Mucosa of rectum (tissue), 2 donors: Measurements from ENCODE around the gene UBALD1.
"Not testable (repeated sequence)": the region's sequence is repeated elsewhere in the genome, so short reads cannot be mapped to it uniquely, and the experiment has no call there.

Source experiments
- H3K27ac ChIP-seq, 2 donors: one replicate each; pipeline ENCODE4 v1.7.0; 2013; ENCODE audit warnings: inconsistent platforms in 2 of 2, low read depth in 2 of 2, low read length in 2 of 2
- H3K27me3 ChIP-seq, 2 donors: one replicate each; pipeline ENCODE4 v1.7.0; 2013; ENCODE audit warnings: low read length in 2 of 2; ENCODE audit not compliant: control insufficient read depth in 2 of 2, insufficient read depth in 2 of 2
- H3K36me3 ChIP-seq, 2 donors: one replicate each; pipeline ENCODE4 v1.7.0; 2013; ENCODE audit warnings: low read length in 2 of 2; ENCODE audit not compliant: control insufficient read depth in 2 of 2, insufficient read depth in 2 of 2
- H3K4me1 ChIP-seq, 2 donors: one replicate each; pipeline ENCODE4 v1.7.0; 2013; ENCODE audit warnings: low read length in 2 of 2, mild to moderate bottlenecking in 1 of 2; ENCODE audit not compliant: control insufficient read depth in 2 of 2, insufficient read depth in 2 of 2
- H3K4me3 ChIP-seq, 2 donors: one replicate each; pipeline ENCODE4 v1.7.0; 2013; ENCODE audit warnings: low read length in 2 of 2
- H3K9ac ChIP-seq, 2 donors: one replicate each; pipeline ENCODE4 v1.7.0; 2013; ENCODE audit warnings: low read length in 2 of 2, low read depth in 1 of 2, mild to moderate bottlenecking in 1 of 2
- H3K9me3 ChIP-seq, 2 donors: one replicate each; pipeline ENCODE4 v1.7.0; 2013; ENCODE audit warnings: low read length in 2 of 2; ENCODE audit not compliant: control insufficient read depth in 2 of 2
- donor health status: healthy.
- donor health status: Normal muscosa, but diverticular disease.

UBALD1 gene

DNA sequence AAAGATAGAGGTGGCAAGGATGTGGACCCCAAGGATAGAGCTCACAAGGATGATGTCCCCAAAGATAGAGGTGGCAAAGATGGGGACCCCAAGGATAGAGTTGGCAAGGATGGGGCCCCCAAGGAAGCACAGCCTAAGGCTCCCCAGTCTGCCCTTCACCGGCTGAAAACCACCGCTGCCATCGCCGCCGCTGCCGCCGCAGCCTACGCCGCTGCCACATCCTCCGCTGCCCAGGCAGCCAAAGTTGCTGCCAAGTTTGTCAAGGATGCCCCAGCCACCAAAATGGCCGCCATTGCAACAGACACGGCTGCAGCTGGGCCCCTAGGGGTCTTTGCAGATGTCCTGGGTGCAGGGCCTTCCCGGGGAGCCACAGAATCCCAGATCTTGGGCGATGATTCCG is 38.7 kb downstream of the UBALD1 start:
- Histone ChIP-seq H3K27ac (no peak overlapping the region), H3K4me3 (no peak overlapping the region), H3K27me3 (no peaks in the 10 kb centered on the region), H3K36me3 (no peaks in the 10 kb centered on the region), H3K9me3 (no peaks in the 10 kb centered on the region), H3K4me1 (no peaks in the 10 kb centered on the region), H3K9ac (no peak overlapping the region)

DNA sequence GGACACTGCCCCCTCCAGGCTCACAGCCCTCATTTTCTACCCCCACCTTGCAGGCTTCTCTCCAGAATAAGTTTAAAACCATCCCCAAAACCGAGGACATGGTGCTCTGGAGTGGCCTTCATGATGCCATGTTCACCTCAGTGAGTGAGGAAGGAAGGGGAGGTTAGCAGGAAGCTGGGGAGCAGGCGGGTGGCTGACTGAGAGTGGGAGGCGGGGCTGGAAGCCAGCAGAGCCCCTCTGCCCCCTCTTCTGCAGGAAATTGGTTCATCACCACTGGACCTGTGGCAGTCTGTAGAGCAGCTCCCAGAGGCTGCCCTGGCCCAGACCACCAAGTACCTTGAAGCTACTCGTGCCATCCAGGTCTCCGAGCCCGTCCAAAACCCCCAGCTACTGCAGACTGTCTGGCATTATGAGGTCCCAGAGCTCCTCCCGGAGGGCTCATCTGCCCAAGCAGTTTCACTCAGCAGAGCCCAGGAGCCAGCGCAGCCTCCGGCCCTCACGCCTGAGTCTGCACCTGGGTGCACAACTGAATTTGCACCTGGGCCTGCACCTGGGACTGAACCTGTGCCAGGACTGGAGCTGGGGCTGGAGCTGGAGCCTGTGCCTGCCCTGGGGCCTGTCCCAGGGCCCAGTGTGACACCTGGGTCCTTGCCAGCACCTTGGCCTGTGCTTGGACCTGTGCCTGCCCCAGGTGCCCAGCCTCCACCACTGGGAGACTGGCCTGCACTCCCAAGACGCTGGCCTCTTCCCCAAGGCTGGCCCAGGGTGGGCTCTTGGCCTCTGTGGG is 39.6 kb downstream of the UBALD1 start:
- no peak overlapping the region for H3K9ac ChIP-seq
- H3K27me3 ChIP-seq, result no peaks in the 10 kb centered on the region
- H3K9me3 ChIP-seq, result no peaks in the 10 kb centered on the region
- no peak overlapping the region for H3K4me3 ChIP-seq
- H3K27ac ChIP-seq, result no peak overlapping the region
- no peaks in the 10 kb centered on the region for H3K36me3 ChIP-seq
- no peaks in the 10 kb centered on the region for H3K4me1 ChIP-seq

DNA sequence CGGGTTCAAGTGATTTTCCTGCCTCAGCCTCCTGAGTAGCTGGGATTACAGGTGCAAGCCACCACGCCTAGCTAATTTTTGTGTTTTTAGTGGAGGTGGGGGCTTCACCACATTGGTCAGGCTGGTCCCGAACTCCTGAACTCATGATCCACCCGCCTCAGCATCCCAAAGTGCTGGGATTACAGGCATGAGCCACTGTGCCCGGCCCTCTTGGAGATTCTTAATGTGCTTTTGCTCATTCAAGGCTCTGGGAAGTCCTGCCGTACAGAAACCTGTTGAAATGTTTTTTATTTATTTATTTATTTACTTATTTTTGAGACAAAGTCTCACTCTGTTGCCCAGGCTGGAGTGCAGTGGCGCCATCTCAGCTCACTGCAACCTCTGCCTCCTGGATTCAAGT is 40.8 kb downstream of the UBALD1 start:
- H3K9me3 ChIP-seq, H3K36me3 ChIP-seq, H3K9ac ChIP-seq, H3K27me3 ChIP-seq, H3K27ac ChIP-seq, H3K4me3 ChIP-seq, H3K4me1 ChIP-seq: not testable (repeated sequence)

DNA sequence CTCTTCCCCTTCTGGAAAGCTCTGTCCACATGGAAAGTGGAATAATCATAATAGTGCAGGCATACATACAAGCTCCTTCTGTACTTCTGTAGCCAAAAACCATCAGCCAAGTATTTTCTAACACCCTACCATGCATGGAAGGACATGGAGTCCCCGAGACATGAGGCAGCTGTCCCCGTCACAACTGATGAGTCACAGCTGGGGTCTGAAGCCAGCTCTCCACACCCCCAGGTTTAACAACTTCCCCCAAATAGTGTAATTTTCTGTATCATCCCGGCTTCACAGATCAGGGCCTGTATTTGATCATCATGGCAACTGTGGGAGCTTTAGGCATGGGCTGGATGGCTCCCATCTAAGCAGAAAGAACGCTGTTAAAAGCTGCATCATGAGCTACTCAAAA is 42.0 kb downstream of the UBALD1 start:
- Histone ChIP-seq H3K27me3 (no peaks in the 10 kb centered on the region), H3K9ac (no peak overlapping the region), H3K4me3 (no peak overlapping the region), H3K9me3 (no peaks in the 10 kb centered on the region), H3K36me3 (no peaks in the 10 kb centered on the region), H3K27ac (no peak overlapping the region), H3K4me1 (no peaks in the 10 kb centered on the region)

DNA sequence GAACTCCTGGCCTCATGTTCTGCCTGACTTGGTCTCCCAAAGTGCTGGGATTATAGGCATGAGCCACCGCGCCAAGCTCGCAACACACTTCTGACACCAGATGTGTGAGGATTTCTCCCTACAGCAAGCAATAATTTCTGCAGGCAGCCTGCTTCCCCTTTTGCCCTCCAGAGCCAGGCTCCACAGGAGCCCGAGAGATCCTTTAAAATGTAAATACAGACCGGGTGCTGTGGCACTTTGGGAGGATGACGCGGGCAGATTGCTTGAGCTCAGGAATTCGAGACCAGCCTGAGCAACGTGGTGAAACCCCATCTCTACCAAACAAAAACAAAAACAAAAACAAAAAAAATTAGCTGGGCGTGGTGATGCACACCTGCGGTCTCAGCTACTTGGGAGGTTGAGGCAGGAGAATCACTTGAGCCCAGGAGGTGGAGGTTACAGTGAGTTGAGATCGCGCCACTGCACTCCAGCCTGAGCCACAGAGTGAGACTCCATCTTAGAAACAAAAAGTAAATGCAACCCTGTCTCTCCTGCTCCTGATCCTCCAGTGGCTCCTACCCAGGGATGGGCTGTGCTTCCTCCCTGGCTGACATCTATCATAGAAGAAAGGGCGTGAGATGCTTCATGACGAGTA is 43.9 kb downstream of the UBALD1 start:
- H3K36me3 ChIP-seq, result no peaks in the 10 kb centered on the region
- no peak overlapping the region for H3K27ac ChIP-seq
- H3K4me1 ChIP-seq, result no peaks in the 10 kb centered on the region
- no peaks in the 10 kb centered on the region for H3K27me3 ChIP-seq
- no peak overlapping the region for H3K9ac ChIP-seq
- H3K9me3 ChIP-seq, result no peaks in the 10 kb centered on the region
- no peak overlapping the region for H3K4me3 ChIP-seq

DNA sequence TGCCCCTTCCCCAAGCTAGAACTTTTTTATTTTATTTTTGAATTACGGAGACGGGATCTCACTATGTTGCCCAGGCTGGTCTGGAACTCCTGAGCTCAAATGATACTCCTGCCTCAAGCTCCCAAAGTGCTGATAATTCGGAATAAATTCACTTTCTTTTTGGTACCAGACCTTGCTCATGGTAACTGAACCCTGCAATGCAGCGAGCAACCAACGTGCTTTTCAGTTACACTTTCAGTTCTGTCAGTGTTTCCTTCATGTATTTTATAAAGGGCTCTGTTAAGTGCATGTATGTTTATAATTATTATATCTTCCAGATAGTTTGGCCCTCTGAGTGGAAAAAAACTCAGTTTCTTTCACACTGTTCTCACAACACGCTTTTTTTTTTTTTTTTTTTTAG is 44.6 kb downstream of the UBALD1 start:
- Histone ChIP-seq H3K9me3 (no peaks in the 10 kb centered on the region), H3K36me3 (no peaks in the 10 kb centered on the region), H3K27me3 (no peaks in the 10 kb centered on the region), H3K4me3 (no peak overlapping the region), H3K27ac (no peak overlapping the region), H3K9ac (no peak overlapping the region), H3K4me1 (no peaks in the 10 kb centered on the region)

GRCh38 chr16:4566144-4566543 is 48.5 kb downstream of the UBALD1 start:
- H3K9ac ChIP-seq, result no peak overlapping the region
- no peaks in the 10 kb centered on the region for H3K9me3 ChIP-seq
- no peak overlapping the region for H3K4me3 ChIP-seq
- H3K4me1 ChIP-seq, result no peaks in the 10 kb centered on the region
- H3K27ac ChIP-seq, result no peak overlapping the region
- no peaks in the 10 kb centered on the region for H3K36me3 ChIP-seq
- H3K27me3 ChIP-seq, result no peaks in the 10 kb centered on the region

DNA sequence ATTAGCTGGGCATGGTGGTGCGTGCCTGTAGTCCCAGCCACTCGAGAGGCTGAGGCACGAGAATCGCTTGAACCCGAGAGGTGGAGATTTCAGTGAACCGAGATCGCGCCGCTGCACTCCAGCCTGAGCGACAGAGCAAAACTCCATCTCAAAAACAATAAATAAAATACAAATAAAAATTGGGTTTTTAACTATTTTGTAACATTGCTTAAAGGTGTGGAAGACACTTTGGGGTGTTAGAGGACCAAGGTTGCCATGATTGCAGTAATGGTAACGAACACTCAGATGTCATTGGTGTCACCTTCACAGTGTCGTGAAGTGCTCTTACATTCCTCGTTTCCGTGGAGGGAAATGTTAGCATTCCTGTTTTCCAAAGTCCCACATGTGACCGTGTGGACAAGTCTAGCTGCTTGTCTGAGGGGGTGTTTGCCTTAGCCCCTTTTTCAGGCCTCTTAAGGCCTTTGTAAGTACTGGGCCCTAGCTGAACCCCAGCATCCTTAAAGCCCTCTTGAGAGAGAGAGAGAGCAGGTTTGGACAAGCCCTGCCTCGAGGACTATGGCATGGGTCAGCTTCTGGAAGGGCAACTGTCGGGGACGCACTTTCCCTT is 49.9 kb downstream of the UBALD1 start:
- Histone ChIP-seq H3K4me1 (no peaks in the 10 kb centered on the region), H3K4me3 (no peak overlapping the region)

DNA sequence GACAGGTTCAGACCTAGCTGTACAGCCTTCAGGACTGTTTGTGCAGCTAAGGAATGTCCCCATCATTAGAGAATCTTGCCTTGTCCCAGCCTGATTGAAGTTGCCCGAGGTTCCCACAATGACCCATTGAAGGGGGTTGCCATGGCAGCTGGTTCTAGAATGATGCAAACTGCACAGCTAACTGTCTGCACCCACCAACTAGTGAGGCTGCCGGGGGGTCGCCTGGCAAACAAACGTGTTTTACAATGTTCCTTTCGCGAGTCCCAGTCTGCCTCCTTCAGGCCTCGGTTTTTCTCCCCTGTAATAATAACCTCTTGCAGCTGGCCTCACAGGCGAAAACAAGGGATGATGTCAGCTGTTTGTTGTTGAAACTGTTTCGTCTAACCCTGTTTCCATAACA is 53.1 kb downstream of the UBALD1 start:
- Histone ChIP-seq H3K9me3 (no peaks in the 10 kb centered on the region), H3K27ac (no peak overlapping the region), H3K36me3 (no peaks in the 10 kb centered on the region), H3K4me3 (no peak overlapping the region), H3K27me3 (no peaks in the 10 kb centered on the region), H3K4me1 (no peaks in the 10 kb centered on the region), H3K9ac (no peak overlapping the region)

More for the DNA sequence above, 49.9 kb downstream of the UBALD1 start:
- Histone ChIP-seq H3K9ac (no peak overlapping the region), H3K27ac (no peak overlapping the region), H3K27me3 (no peaks in the 10 kb centered on the region), H3K36me3 (no peaks in the 10 kb centered on the region), H3K9me3 (no peaks in the 10 kb centered on the region)
